CD4-positive, alpha-beta T cell treated with Interleukin-1 beta for 1 hour (primary cell): ENCODE results near the gene PIK3R3.
"Not testable (repeated sequence)": the region's sequence is repeated elsewhere in the genome, so short reads cannot be mapped to it uniquely, and the experiment has no call there.

Experiments used
- DNase-seq, 2 donors: peaks; one replicate each; pipeline ENCODE4 v3.0.0-alpha.2; 2020 to 2022

The PIK3R3 gene

DNA sequence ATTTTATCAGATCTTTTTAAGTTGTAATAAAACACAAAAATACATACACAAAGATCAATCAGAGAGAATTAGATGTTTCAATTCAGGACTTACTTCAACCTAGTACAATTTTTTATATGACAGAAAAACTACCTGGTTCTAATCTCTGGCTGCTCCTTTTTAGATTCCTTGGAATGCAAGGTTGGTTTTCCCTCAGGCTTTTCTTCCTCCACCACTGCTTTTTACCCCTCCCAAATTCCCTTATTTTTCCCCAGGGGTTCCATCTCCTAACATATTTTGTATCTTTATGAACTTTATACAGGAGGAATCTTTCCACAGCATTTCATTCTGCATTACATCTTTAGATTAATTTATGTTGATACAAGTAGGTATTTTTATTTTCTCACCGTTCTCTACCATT, 33.2 kb downstream of the PIK3R3 start:
- DNase-seq, result no peak

DNA sequence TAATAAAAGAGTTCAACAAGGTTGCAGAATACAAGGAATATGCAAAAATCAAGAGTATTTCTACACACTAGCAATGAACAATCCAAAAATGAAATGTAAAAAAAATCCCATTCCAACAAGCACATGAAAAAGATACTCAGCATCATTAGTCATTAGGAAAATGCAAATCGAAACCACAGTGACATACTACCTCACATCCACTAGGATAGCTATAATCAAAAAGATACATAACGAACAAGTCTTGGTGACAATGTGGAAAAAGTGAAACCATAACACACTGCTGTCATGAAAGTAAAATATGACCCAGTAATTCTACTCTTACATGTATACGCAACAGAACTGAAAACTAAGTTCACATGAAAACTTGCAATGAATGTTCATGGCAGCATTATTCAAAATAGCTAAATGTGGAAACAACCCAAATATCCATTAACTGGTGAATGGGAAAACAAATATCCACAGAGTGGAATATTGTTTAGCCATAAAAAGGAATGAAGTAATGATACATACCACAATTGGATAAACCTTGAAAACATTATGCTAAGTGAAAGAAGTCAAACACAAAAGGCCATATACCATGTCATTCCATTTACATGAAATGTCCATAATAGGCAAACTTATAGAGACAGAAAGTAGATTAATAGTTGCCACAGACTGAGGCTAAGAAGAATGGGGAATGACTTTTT, 34.3 kb downstream of the PIK3R3 start:
- DNase-seq, result no peak

DNA sequence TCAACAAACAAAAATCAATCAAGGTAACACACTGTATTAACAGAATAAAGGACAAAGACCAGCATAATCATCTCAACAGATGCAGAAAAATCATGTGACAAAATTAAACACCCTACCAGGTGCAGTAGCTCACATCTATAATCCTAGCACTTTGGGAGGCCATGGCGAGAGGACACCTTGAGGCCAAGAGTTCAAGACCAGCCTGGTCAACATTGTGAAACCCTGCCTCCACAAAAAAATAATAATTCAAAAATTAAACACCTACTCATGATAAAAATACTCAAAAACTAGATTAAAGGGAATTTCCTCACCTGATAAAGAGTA, 35.3 kb downstream of the PIK3R3 start:
- DNase-seq, result no peak

- no peak for DNase-seq
Measured at GRCh38 chr1:46096269-46097148, 35.9 kb downstream of the PIK3R3 start.

GRCh38 chr1:46095110-46095509, 37.3 kb downstream of the PIK3R3 start:
- DNase-seq, result not testable (repeated sequence)

- DNase-seq, result no peak
Measured at GRCh38 chr1:46094471-46095005, 37.9 kb downstream of the PIK3R3 start.

DNA sequence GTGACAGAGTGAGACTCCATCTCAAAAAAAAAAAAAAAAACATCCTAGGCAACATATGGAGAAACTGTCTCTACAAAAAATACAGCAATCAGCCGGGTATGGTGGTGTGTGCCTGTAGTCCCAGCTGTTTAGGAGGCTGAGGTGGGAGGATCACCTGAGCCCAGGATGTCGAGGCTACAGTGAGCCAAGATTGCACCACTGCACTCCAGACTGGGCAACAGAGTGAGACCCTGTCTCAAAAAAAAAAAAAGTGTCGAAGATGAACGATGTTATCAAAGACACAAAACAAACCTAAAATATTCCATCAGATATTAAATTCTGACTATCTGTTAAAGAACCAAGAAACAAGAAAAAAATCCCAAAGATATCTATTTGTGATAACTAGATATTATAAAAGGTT, 38.6 kb downstream of the PIK3R3 start:
- not testable (repeated sequence) for DNase-seq

- DNase-seq, result no peak
Measured at GRCh38 chr1:46087891-46088290, 44.5 kb downstream of the PIK3R3 start.

DNA sequence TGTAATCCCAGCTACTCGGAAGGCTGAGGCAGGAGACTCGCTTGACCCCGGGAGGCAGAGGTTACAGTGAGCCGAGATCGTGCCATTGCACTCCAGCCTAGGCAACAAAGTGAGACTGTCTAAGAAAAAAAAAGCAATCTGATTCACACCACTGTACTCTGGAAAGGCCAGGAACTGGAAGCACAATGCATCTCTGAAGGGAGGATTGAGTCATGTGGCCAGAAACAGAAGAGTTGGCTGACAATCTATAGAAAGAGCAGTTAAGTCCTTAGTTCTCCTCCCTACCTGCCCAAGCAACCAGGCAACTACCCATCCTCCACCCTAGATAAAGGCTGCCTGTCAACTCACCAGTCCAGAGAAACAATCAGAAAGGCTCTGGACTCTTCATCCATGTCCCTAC, 45.9 kb downstream of the PIK3R3 start:
- no peak for DNase-seq

- no peak for DNase-seq
Measured at GRCh38 chr1:46084553-46085451, 47.6 kb downstream of the PIK3R3 start.

DNA sequence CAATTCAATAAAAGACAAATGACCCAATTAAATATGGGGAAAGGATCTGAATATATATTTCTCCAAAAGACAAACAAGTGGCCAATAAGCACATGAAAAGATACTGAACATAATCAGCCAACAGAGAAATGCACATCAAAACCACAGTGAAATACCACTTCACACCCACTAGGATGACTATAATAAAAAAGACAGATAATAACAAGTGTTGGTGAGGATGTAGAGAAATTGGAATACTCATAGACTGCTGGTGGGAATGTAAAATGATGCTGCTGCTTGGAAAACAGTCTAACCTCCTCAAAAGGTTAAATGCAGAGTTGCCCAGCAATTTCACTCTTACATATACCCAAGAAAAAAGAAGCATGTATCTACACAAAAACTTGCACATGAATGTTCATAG, 48.9 kb downstream of the PIK3R3 start:
- no peak for DNase-seq

DNA sequence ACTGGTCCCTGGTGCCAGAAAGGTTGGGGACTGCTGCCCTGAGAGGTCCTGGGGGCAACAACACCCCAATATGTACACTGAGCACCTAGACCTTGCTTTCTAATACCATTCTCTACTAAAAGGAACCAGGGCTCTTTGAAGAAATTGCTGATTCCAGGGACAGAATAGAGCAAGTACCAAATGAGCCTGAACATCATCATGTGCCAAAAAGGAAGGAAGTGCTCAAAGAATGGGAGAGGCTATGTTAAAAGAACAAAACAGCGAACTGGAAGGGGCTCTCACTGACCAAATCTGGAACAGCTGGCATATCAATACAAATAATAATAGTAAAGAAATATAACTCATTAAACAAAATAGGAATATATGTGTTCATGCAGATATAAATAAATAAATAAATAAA, 50.8 kb downstream of the PIK3R3 start:
- no peak for DNase-seq

GRCh38 chr1:46081206-46081605, 51.2 kb downstream of the PIK3R3 start:
- DNase-seq, result no peak

GRCh38 chr1:46080257-46080656, 52.2 kb downstream of the PIK3R3 start:
- DNase-seq, result no peak

DNA sequence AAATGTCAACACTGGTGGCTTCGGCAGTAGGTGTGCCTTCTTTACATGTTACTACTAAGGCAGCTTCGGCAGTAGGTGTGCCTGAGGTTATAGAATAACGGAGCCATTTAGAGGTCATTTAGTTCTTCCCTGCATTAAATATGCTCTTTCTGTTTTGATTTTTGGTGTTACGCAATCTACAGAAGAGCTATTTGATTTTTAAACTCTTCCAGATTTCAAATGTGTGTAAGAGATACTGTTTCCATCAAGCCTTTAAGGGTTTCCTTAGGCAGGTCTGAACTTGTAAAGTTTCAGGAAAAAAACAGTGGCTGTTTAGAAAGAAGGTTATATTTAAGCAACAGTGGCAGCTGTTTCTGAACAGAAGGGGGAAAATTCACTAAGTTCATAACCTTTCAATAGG, 54.8 kb downstream of the PIK3R3 start:
- no peak for DNase-seq

GRCh38 chr1:46076343-46076742, 56.1 kb downstream of the PIK3R3 start:
- no peak for DNase-seq

GRCh38 chr1:46072975-46073374, 59.5 kb downstream of the PIK3R3 start:
- no peak for DNase-seq

GRCh38 chr1:46070164-46070814, 62.1 kb downstream of the PIK3R3 start:
- DNase-seq, result peak in 1 of 2 donors; percentile 0

DNA sequence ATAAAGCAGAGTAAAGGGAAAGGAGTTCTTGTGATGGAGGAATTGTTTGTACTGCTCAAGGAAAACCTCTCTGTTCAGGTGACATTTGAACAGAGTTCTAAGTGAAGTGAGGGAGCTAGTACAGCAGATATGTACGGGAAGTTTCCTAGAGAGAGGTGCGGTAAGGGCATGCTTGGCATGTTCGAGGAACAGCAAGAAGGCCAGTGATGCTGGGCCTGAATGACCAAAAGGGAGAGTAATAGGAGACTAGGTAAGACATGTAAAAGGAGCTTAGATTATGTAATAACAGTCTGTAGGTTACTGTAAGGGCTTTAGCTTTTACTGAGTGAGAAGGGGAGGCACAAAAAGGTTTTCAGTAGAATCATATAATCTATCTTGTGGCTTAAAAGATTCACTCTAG, 63.9 kb downstream of the PIK3R3 start:
- DNase-seq, result no peak

DNA sequence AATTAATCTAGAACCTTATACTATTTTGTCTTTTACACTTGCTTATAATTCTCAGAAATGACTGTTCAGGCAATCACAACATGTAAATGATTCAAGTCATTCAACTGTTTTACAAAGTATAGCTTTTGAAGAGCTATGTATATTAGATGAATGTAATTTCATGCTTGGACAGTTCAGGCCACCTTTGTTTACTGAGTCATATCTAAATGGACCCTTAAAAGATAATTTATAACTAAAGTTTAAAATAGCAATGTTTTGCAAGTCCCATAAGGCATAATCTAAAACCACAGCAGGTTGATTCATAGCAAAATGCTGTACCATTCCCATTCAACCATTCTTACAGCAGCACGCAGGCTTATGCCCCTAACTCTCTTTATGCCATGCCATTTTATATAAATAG, 64.8 kb downstream of the PIK3R3 start:
- no peak for DNase-seq

DNA sequence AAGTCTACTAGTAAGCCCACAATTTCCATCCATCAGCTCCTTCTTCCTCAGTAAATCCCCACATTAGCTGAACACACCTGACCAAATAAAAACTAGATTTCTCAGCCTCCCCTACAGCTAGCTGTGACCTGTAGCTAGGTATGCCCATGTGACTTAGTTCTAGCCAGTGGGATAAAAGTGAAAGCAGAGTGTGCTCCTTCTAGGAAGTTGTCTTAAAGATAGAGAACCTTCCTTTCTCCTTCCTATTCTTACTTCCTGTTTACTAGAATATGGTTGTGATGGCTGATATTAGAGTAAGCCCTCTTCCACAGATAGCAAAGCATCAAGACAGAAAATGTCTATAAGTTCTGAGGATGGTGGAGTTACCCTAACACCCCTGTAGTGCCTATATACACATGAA, 67.0 kb downstream of the PIK3R3 start:
- peak in 1 of 2 donors; percentile 41 for DNase-seq

DNA sequence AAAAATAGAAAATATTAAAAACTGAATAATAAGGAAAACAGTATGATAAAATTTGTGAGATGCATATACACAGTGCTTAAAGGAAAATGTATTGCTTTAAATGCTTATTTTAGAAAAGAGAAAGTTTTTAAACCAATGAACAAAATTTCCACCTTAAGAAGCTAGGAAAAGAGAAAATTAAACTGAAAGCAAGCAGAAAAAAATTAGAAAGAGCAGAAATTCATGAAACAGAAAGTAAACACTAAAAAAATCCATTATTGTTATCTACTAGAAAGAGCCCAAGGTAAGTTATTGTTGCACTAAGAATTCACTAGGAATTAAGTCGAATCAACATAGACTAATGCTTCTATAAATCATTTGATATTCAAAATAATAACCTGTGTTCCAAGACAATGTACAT, 67.7 kb downstream of the PIK3R3 start:
- no peak for DNase-seq
